Activated CD4-positive, alpha-beta T cell treated with anti-CD3 and anti-CD28 coated beads, Interleukin-2, amount 10 ng/mL, durations not matched to agents 7 days and 5 days (primary cell): ENCODE data around the gene NCOA4. TPM values are rescaled to one million over a fixed set of nuclear protein-coding genes. Genes with fewer than 3 reads are reported as not detected.
"Not testable (repeated sequence)": the region's sequence is repeated elsewhere in the genome, so short reads cannot be mapped to it uniquely, and the experiment has no call there.

ENCODE experiments used
- CTCF ChIA-PET: fragments of 350-600 bp; sonication (Branson Sonifier 250); formaldehyde crosslinking; loops from one replicate; lab custom pipeline; 2021; ENCODE audit warnings: antibody characterized with exemption; lab: Charles Lee
- POLR2A ChIA-PET: fragments of 350-600 bp; sonication (Branson Sonifier 250); formaldehyde crosslinking; loops from one replicate; lab custom pipeline; 2021; ENCODE audit warnings: antibody characterized with exemption; lab: Charles Lee
- DNase-seq: peaks from one replicate; pipeline ENCODE4 v3.0.0-alpha.2; 2020
- H3K27ac Mint-ChIP-seq: one replicate; pipeline ENCODE4 v1.8.0; 2021; ENCODE audit warnings: mild to moderate bottlenecking, moderate library complexity, mixed read lengths
- H3K27me3 Mint-ChIP-seq: one replicate; pipeline ENCODE4 v1.8.0; 2021; ENCODE audit warnings: mixed read lengths
- H3K36me3 Mint-ChIP-seq: one replicate; pipeline ENCODE4 v1.8.0; 2021; ENCODE audit warnings: low read depth, mixed read lengths
- H3K4me1 Mint-ChIP-seq: one replicate; pipeline ENCODE4 v1.8.0; 2021; ENCODE audit warnings: mixed read lengths
- H3K4me3 Mint-ChIP-seq: one replicate; pipeline ENCODE4 v1.8.0; 2021; ENCODE audit warnings: mild to moderate bottlenecking, moderate library complexity, mixed read lengths
- H3K9me3 Mint-ChIP-seq: one replicate; pipeline ENCODE4 v1.8.0; 2021; ENCODE audit warnings: mixed read lengths
- total RNA-seq, 2 experiments: library from RNA; stranded (reverse); gene quantifications; one replicate each; pipeline ENCODE4 v1.2.3, GENCODE V29; 2021

Gene NCOA4
- total RNA-seq, 2 experiments from 2014 or later: 148 to 171 TPM

DNA sequence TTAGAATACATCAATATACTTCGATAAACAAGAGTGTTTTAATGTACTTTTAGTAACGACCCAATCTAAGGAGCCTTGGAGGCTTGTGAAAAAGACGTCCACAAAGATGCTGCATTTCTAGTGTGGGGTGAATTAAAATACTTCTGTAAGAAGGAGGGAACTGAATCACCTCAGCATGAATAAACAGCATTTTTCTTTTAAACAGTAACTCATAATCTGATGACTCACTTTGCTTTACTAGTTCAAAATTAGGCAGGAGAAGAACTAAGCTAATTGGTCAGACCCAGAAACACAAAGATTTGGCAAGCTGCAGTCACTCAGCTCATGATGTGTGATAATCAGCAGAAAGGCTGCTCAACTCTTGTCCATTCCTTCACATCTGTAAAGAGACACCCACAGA, 24.2 kb downstream of the NCOA4 start:
- POLR2A ChIA-PET: interaction anchor here (1.6 kb wide), 1 partner anchor 10 kb away, joined by 4 read pairs; no protein-coding TSS in a partner anchor
- H3K27me3 Mint-ChIP-seq: no peaks in the 10 kb centered on the region

DNA sequence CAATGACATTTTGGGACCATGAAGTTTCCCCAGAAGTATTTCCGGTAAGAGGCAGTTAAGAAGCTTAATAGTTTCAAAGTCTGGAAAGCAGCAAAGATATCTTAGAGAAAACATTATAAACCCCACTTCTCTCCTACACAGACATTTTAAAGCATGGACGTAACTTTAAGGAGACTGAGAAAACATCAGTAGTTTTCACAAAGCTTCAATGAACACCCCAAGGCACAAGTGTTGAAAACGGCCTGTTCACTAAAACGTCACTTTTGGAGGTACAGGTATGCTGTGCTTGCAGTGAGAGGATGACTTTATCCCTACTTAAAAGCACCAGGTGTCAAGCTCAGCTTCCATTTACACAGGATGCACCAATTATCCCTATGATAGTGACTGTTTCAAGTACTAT, 25.0 kb downstream of the NCOA4 start:
- CTCF ChIA-PET: interaction anchor here (2.2 kb wide), 1 partner anchor 24 kb away, joined by 6 read pairs; no protein-coding TSS in a partner anchor
- H3K4me1 Mint-ChIP-seq: peaks cover 4% of the 10 kb centered on the region

More for the DNA sequence above, 24.2 kb downstream of the NCOA4 start:
- H3K9me3 Mint-ChIP-seq: no peaks in the 10 kb centered on the region
- peaks cover 4% of the 10 kb centered on the region for H3K4me1 Mint-ChIP-seq
- peaks cover 74% of the 10 kb centered on the region for H3K36me3 Mint-ChIP-seq
- no peak overlapping the region for H3K4me3 Mint-ChIP-seq
- no peak for DNase-seq
- peak overlapping the region; percentile 56 for H3K27ac Mint-ChIP-seq
- CTCF ChIA-PET: interaction anchor here (2.2 kb wide), 2 partner anchors 11 to 23 kb away, joined by 6 read pairs; no protein-coding TSS in a partner anchor

DNA sequence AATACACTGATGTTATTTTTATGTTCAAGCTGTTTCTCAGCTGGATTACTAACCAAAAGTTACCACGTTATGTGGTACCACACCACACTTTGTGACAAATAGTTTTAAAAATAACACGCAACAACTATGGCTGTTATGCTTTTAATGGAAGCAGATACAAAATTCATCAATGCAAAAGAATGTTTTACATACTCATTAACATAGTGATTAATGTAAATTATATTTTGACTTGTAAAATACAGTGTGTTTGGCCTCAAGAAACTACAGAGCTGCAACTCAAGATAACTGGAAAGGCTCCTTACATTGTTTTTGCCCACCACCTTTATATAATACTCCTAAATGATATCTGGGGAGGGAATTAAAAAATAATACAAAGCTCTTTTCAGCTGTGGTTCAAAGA, 25.5 kb downstream of the NCOA4 start:
- H3K36me3 Mint-ChIP-seq: peaks cover 65% of the 10 kb centered on the region
- H3K4me1 Mint-ChIP-seq: peaks cover 4% of the 10 kb centered on the region
- no peak for DNase-seq
- CTCF ChIA-PET: interaction anchor here (1.7 to 2.2 kb wide), 2 partner anchors 12 to 24 kb away, joined by 5 to 6 read pairs; no protein-coding TSS in a partner anchor
- no peak overlapping the region for H3K27ac Mint-ChIP-seq
- POLR2A ChIA-PET: no interaction called here
- no peaks in the 10 kb centered on the region for H3K9me3 Mint-ChIP-seq
- H3K4me3 Mint-ChIP-seq: no peak overlapping the region
- H3K27me3 Mint-ChIP-seq: no peaks in the 10 kb centered on the region

More for the DNA sequence above, 25.0 kb downstream of the NCOA4 start:
- H3K27ac Mint-ChIP-seq: no peak overlapping the region
- H3K4me3 Mint-ChIP-seq: no peak overlapping the region
- H3K36me3 Mint-ChIP-seq: peaks cover 67% of the 10 kb centered on the region
- POLR2A ChIA-PET: no interaction called here
- no peaks in the 10 kb centered on the region for H3K9me3 Mint-ChIP-seq
- H3K27me3 Mint-ChIP-seq: no peaks in the 10 kb centered on the region
- no peak for DNase-seq

DNA sequence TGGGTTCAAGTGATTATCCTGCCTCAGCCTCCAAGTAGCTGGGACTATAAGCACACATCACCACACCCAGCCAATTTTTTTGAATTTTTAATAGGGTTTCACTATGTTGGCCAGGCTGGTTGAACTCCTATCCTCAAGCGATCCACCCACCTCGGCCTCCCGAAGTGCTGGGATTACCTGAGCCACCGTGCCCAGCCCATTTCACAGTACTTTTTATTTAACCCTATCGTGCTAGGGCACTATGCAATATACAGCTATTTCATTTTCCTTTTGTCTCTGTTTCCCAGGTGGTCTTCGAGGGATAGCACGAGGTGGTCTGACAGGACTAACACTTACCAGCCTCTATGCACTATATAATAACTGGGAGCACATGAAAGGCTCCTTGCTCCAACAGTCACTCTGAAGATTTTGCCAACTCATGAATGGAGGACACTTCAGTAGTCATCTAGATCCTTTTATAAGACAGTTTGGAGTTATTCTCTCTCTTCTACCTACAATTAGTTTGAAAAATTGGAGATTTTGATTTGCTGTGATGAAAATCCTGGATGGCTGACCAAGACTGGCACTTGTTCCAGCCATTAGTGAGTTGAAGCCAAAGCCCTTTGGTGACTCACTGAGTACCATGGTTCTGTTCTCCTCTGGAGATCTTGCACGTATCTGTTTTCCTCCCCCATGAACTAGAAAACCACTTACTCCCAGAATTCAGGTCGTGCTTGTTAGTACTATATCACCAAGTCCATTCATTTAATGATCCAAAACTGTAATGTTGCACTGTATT, 27.3 kb downstream of the NCOA4 start:
- Mint-ChIP-seq H3K4me3 (no peak overlapping the region), H3K9me3 (peaks cover 10% of the 10 kb centered on the region), H3K4me1 (peaks cover under 1% of the 10 kb centered on the region), H3K36me3 (peaks cover 66% of the 10 kb centered on the region), H3K27me3 (no peaks in the 10 kb centered on the region), H3K27ac (no peak overlapping the region)
- CTCF ChIA-PET: interaction anchor here (1.7 kb wide), 1 partner anchor 14 kb away, joined by 5 read pairs; no protein-coding TSS in a partner anchor
- POLR2A ChIA-PET: no interaction called here
- DNase-seq: no peak

DNA sequence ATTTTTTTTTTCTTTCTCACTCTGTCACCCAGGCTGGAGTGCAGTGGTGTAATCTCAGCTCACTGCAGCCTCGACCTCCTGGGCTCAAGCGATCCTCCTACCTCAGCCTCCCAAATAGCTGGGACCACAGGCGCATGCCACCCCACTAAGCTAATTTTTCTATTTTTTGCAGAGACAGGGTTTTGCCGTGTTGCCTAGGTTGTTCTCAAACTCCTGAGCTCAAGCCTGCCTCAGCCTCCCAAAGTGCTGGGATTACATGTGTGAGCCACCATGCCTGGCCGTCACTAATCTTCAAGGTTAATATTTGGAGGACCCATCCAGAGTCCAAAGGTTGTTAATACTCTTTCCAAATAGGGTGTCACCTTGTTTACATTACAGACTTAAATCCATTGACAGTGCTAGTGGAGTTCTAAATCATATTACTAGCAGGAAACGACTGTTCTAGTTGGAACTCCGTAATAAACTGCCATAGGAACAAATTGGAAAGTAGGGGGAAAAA, 28.2 kb downstream of the NCOA4 start:
- H3K27ac Mint-ChIP-seq, DNase-seq, H3K4me1 Mint-ChIP-seq, H3K27me3 Mint-ChIP-seq, H3K4me3 Mint-ChIP-seq, POLR2A ChIA-PET: not testable (repeated sequence)
- CTCF ChIA-PET: interaction anchor here (1.2 kb wide), 1 partner anchor 226 kb away, joined by 3 read pairs; no protein-coding TSS in a partner anchor
- Mint-ChIP-seq H3K36me3 (peaks cover 66% of the 10 kb centered on the region), H3K9me3 (peaks cover 11% of the 10 kb centered on the region)

DNA sequence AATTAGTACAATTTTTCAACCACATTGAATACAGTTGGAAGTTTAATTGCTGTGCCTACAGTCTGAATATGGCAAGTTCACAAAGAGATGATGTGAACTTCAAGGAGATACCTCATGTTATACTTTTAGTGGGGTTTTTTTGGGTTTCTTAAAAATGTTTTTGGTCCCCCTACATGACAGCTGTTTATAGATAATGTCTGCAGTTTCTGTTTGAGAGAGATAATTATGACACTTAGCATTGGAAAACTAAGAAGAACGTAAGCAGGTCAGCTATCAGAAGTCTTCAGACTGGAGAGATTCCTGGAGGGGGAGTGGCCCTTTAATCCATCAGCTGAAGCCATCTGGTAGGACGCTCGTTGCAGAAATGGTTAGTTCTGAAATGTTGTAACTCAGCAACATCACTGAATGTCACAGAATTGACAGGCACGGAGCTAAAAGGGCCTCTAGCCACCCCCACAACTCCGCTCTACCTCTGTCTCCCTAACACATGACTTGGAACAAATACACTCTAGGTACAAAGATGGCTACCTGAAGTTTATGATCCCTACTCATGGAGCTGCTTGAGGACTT, 29.2 kb downstream of the NCOA4 start:
- Mint-ChIP-seq H3K36me3 (peaks cover 59% of the 10 kb centered on the region), H3K4me3 (no peak overlapping the region), H3K4me1 (no peaks in the 10 kb centered on the region), H3K27me3 (no peaks in the 10 kb centered on the region), H3K9me3 (peaks cover 11% of the 10 kb centered on the region), H3K27ac (no peak overlapping the region)
- no peak for DNase-seq
- ChIA-PET POLR2A (no interaction called here), CTCF (interaction anchor here (0.8 to 1.2 kb wide), 2 partner anchors 19 to 227 kb away, joined by 3 read pairs; no protein-coding TSS in a partner anchor)

DNA sequence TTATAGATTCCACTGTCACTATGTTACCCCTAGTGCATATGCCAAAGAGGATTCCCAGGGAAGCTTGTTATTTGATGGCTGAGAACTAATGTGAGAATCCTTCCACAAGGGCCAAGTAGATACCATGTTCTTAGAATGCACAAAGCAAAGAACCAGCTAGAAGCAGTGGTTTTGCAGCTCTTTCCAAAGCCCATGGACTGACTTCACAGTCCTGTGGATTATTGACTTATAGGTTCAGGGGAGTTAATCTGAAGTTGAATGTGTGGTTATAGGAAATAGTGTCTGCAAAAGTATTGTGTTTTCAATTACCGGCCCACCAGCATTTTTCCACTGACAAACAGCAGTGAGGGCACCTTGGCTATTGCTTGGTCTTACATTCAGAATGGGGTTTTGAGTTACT, 29.9 kb downstream of the NCOA4 start:
- H3K4me1 Mint-ChIP-seq: no peaks in the 10 kb centered on the region
- ChIA-PET CTCF (no interaction called here), POLR2A (no interaction called here)
- H3K27me3 Mint-ChIP-seq: no peaks in the 10 kb centered on the region
- H3K9me3 Mint-ChIP-seq: peaks cover 11% of the 10 kb centered on the region
- H3K4me3 Mint-ChIP-seq: no peak overlapping the region
- no peak overlapping the region for H3K27ac Mint-ChIP-seq
- peaks cover 53% of the 10 kb centered on the region for H3K36me3 Mint-ChIP-seq
- no peak for DNase-seq

DNA sequence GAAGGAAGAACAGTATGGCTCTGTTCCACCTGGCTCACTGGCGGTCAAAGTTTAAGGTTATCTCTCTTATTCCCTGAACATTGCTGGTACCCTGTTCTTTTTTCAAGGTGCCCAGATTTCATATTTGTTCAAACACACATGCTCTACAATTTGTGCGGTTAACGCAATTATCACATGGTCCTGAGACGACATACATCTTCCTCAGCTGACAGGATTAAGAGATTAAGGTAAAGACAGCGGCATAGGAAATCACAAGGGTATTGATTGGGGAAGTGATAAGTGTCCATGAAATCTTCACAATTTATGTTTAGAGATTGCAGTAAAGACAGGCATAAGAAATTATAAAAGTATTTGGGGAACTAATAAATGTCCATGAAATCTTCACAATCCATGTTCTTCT, 30.5 kb downstream of the NCOA4 start:
- CTCF ChIA-PET, H3K27ac Mint-ChIP-seq, H3K4me1 Mint-ChIP-seq, H3K27me3 Mint-ChIP-seq, DNase-seq, POLR2A ChIA-PET, H3K4me3 Mint-ChIP-seq: not testable (repeated sequence)
- Mint-ChIP-seq H3K9me3 (peaks cover 11% of the 10 kb centered on the region), H3K36me3 (peaks cover 49% of the 10 kb centered on the region)

DNA sequence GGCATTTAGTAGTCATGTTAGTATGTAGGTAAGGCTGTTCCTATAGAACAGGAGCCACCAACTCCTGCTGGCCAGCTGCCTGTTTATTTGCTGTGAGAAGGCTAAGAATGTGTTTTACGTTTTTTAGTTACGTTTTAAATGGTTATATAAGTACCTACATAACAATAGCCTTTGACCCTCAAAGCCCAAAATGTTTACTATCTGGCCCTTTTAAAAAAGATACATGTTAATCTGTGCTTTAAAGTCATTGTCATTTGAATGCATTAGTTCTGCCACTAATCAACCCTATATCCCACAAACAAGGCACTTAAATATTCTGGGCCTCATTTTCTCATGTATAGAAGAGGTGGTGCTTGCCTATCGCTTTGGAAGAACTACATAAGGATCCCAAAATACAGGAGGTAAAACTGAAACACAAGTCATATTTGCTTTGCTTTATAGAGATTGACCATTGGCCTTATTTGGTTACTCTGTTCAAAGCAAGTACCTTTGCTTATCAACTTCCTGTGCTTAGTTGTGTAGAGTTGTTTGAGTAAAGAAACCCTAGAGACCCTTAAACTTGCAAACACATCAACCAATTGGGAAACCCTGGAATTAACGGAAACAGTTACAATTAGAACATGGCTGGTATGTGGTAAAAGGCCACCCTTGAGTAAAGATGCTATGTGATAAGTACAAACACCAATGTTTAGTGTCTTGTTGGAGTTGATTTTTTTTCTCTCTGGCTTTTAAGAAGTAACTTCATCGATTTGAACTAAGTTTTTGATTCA, 32.2 kb downstream of the NCOA4 start:
- H3K27ac Mint-ChIP-seq: no peak overlapping the region
- H3K4me3 Mint-ChIP-seq: no peak overlapping the region
- ChIA-PET CTCF (interaction anchor here (0.6 kb wide), 1 partner anchor 258 kb away, joined by 3 read pairs; no protein-coding TSS in a partner anchor), POLR2A (no interaction called here)
- peaks cover 11% of the 10 kb centered on the region for H3K9me3 Mint-ChIP-seq
- no peak for DNase-seq
- H3K36me3 Mint-ChIP-seq: peaks cover 48% of the 10 kb centered on the region
- no peaks in the 10 kb centered on the region for H3K4me1 Mint-ChIP-seq
- no peaks in the 10 kb centered on the region for H3K27me3 Mint-ChIP-seq

DNA sequence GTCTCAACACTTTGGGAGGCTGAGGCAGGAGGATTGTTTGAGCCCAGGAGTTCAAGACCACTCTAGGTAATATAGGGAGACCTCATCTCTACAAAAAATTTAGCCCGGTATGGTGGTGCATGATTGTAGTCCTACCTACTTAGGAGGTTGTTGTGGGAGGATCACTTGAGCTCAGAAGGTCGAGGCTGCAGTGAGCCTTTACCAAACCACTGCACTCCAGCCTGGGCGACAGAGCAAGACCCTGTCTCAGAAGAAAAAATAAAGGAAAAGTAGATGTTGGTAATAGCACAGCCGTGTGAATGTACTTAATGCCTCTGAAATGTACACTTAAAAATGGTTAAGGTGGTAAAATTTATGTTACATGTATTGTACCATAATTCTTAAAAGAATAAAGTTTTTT, 32.9 kb downstream of the NCOA4 start:
- H3K27ac Mint-ChIP-seq: no peak overlapping the region
- peaks cover 49% of the 10 kb centered on the region for H3K36me3 Mint-ChIP-seq
- no peak for DNase-seq
- H3K4me1 Mint-ChIP-seq: no peaks in the 10 kb centered on the region
- no peaks in the 10 kb centered on the region for H3K27me3 Mint-ChIP-seq
- ChIA-PET POLR2A (no interaction called here), CTCF (no interaction called here)
- peaks cover 11% of the 10 kb centered on the region for H3K9me3 Mint-ChIP-seq
- no peak overlapping the region for H3K4me3 Mint-ChIP-seq

DNA sequence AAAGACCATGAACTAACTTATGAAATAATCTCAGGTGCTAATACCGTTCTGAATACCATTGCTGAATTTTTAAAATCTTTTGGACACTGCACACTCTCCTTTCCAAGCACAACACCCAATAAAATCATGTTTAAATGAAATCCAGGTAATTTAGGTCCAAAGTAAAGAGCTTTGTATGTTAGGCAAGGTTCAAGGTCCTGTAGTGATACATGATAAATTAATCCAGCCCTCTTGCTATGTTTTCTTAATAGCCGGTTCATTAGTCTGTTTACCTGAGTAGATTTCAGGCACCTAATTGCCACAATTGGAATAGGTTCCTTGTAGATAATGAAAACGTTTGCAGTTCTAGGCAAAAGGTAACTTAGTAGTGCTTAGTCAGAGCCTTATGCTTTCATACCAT, 44.8 kb downstream of the NCOA4 start:
- POLR2A ChIA-PET, H3K27ac Mint-ChIP-seq, H3K4me3 Mint-ChIP-seq, H3K4me1 Mint-ChIP-seq, DNase-seq, CTCF ChIA-PET, H3K9me3 Mint-ChIP-seq, H3K27me3 Mint-ChIP-seq: not testable (repeated sequence)
- H3K36me3 Mint-ChIP-seq: peaks cover 19% of the 10 kb centered on the region

DNA sequence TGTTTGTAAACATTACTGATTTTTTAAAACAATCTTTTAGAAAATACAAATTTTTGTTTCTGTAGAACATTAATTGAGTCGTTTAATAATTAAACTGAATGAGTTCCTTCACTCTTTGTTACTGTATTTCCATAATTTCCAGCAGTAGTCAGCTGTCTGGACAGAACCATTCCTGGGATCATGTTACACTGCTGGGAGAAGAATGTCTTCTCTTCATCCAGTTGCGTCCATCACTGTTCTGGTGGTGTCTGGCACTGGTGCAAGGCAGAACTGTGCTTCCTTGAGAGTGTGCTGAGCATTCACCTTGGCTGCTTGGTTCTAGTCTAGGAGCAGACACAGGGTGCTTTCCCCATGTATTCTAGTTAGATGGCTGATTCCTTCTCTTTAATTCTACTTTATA, 46.0 kb downstream of the NCOA4 start:
- H3K27me3 Mint-ChIP-seq, H3K4me3 Mint-ChIP-seq, POLR2A ChIA-PET, DNase-seq, H3K4me1 Mint-ChIP-seq, CTCF ChIA-PET, H3K9me3 Mint-ChIP-seq, H3K27ac Mint-ChIP-seq: not testable (repeated sequence)
- H3K36me3 Mint-ChIP-seq: peaks cover 17% of the 10 kb centered on the region
